ENCODE measurements around the gene DGKI. TPM values are rescaled to one million over a fixed set of nuclear protein-coding genes. Genes with fewer than 3 reads are reported as not detected.

Gene DGKI
- total RNA-seq, 2 donors from 2014 or later, result 1.5 to 4.4 TPM

- Mint-ChIP-seq H3K4me3 (no peak overlapping the region), H3K27me3 (peaks cover 2 to 21% of the 10 kb centered on the region in 2 donors), H3K4me1 (ENCODE audit: low read depth in 2 of 2) (no peaks in the 10 kb centered on the region), H3K27ac (no peak overlapping the region), H3K36me3 (no peaks in the 10 kb centered on the region), H3K9me3 (no peaks in the 10 kb centered on the region)
- ATAC-seq (no peak), DNase-seq (ENCODE audit: low spot score) (no peak)
These were observed 162.5 kb downstream of the DGKI start for GRCh38 chr7:137684316-137684715.

DNA sequence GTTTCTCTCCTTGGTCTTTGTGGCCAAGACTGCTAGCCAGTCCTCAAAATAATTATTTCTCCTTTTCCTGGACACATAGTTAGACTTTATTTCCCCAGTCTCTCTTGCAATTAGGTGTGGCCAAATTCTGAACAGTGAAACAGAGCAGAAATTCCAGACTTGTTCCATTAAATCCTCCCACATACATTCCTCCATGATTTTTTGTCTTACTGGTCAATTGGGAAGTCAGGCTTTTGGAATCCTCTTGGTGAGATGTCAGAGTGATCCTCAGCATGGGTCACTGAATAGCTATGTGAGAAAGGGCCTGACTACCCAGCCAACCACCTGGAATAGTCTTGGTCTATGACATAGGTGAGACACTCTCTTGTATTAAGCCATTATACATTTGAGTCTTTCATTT is 164.2 kb downstream of the DGKI start:
- Mint-ChIP-seq H3K27ac (no peak overlapping the region), H3K4me1 (ENCODE audit: low read depth in 2 of 2) (no peaks in the 10 kb centered on the region), H3K4me3 (no peak overlapping the region), H3K9me3 (no peaks in the 10 kb centered on the region), H3K36me3 (no peaks in the 10 kb centered on the region), H3K27me3 (peaks cover 5 to 22% of the 10 kb centered on the region in 2 donors)
- DNase-seq (ENCODE audit: low spot score) (no peak), ATAC-seq (no peak)

DNA sequence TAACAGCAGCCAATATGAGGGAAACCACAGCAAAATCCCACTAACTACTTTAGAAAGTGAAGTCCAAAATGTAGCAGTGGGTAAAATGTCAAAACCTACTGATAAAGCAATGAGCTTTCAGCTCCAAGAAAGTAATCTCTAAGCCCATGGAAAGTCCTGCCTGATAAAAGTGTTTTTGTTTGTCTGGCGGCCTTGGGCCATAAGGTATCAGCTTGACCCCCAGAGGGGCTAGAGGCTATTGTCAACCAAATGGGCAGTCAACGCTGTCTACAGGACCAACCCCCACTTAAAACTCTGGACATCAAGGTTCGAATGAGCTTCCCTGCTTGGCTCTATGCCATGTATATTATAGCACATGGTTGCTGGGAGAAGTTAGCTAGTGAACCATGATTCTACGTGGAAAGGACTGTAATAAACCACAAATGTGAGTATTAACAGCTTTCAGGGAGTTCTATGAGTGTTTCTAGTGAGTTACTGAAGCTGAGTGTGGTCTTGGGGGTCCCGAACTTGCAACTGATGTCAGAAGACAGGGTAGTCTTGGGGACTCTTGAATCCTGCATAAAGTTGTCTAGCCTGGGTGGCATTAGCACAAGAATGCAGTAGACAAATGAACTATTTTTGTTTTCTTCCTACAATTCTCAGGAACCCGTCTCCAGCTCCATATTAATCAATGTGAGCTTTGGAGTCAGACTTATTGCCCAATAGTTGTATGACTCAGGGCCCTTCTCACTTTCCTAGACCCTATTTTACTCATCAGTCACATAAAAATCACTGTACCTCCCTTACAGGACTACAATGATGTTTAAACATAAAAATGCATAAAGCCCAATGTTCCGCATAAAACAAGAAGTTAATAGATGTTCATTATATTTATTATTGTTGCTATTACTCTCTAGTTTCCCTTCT is 164.9 kb downstream of the DGKI start:
- Mint-ChIP-seq H3K4me3 (no peak overlapping the region), H3K4me1 (ENCODE audit: low read depth in 2 of 2) (no peaks in the 10 kb centered on the region), H3K27me3 (peaks cover 4 to 27% of the 10 kb centered on the region in 2 donors), H3K36me3 (no peaks in the 10 kb centered on the region), H3K9me3 (no peaks in the 10 kb centered on the region), H3K27ac (no peak overlapping the region)
- DNase-seq (ENCODE audit: low spot score), result no peak
- ATAC-seq, result no peak

GRCh38 chr7:137674551-137675409 is 172.0 kb downstream of the DGKI start:
- Mint-ChIP-seq H3K4me3 (no peak overlapping the region), H3K9me3 (no peaks in the 10 kb centered on the region), H3K4me1 (ENCODE audit: low read depth in 2 of 2) (no peaks in the 10 kb centered on the region), H3K27me3 (peaks cover 9 to 33% of the 10 kb centered on the region in 2 donors), H3K36me3 (no peaks in the 10 kb centered on the region), H3K27ac (no peak overlapping the region)
- ATAC-seq (no peak), DNase-seq (ENCODE audit: low spot score) (no peak)

DNA sequence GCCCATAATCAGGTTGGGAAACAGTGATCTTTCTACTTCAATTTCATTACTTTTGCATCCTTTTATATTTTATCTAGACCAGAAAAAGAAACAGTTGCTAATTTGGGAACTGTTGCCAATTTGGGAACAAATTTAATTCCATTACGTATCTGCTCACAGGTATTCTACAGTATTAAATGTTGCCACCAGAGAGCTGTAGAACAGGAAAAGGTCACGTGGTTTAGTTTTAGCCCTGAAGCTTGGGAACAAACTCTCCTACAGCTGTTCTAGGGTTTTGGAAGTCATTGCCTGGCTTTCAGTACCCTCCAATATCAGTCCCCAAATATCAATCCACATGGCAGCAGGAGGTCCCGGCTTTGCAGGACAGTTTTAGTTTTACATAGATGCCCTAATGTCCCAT is 172.7 kb downstream of the DGKI start:
- Mint-ChIP-seq H3K4me3 (no peak overlapping the region), H3K9me3 (no peaks in the 10 kb centered on the region), H3K36me3 (no peaks in the 10 kb centered on the region), H3K27me3 (peaks cover 9 to 33% of the 10 kb centered on the region in 2 donors), H3K27ac (no peak overlapping the region), H3K4me1 (ENCODE audit: low read depth in 2 of 2) (no peaks in the 10 kb centered on the region)
- DNase-seq (ENCODE audit: low spot score) (no peak), ATAC-seq (no peak)

GRCh38 chr7:137671920-137672319 is 174.9 kb downstream of the DGKI start:
- Mint-ChIP-seq H3K9me3 (no peaks in the 10 kb centered on the region), H3K27ac (no peak overlapping the region), H3K27me3 (peaks cover 8 to 20% of the 10 kb centered on the region in 2 donors), H3K4me3 (no peak overlapping the region), H3K4me1 (ENCODE audit: low read depth in 2 of 2) (no peaks in the 10 kb centered on the region), H3K36me3 (no peaks in the 10 kb centered on the region)
- DNase-seq (ENCODE audit: low spot score), result no peak
- ATAC-seq, result no peak

DNA sequence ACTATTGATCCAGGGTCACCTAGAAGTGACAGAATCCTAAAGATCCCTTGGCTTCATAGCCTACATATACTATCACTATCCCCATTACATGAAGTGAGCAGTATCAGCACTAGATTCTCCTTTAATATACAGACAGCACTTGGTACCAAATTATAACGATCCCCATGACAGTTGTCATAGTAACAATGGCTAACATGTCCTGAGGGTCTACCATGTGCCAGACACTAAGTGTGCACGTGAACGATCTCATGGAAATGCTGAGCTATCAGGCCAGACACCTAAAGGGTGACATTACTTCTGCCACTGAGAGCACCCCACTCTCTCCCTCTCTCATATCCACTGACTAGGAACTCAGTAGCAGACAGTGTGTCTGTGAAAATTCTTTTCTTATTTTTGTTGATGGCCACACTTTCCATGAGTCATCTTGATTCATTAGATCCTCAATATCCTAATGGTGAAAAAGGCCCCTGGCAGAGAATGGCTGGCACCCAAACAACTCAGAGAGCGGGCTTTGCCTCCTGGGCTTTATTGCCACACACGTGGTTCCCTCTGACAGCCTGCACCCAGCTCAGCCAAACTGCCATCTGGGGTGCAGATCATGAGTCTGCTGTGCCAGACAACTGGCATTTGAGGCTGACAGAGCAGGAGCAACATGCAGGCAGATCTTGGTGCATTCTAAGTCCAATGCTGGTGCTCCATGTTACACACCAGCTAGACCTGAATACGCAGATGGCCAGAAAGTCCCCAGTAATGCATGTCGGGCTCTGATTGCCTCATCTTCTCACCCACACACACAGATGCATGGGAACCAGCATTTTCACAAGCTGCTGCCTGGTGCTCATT is 176.3 kb downstream of the DGKI start:
- peaks cover 4 to 9% of the 10 kb centered on the region in 2 donors for H3K27me3 Mint-ChIP-seq
- ATAC-seq (no peak), DNase-seq (ENCODE audit: low spot score) (no peak)
- no peaks in the 10 kb centered on the region for H3K9me3 Mint-ChIP-seq
- no peak overlapping the region for H3K27ac Mint-ChIP-seq
- H3K4me3 Mint-ChIP-seq, result no peak overlapping the region
- H3K4me1 Mint-ChIP-seq (ENCODE audit: low read depth in 2 of 2), result no peaks in the 10 kb centered on the region
- no peaks in the 10 kb centered on the region for H3K36me3 Mint-ChIP-seq

DNA sequence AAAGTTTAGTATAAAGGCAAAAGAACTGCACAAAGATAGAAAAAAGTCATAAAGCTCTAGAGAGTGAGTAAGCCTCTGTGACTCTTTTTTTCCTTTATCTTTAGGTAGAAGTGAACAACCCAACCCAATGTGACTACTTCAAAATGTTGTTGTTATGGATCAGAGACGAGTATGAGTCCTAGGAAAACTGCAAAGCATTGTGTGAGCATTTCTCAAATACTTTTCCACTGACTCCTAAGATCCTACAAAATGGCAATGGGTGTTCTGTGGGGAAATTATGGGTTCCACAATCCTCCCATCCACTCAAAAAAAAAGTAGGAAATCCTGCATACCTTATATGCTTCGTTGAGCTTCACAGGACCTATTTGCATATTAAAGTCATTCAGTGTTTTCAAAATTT is 177.1 kb downstream of the DGKI start:
- no peak for ATAC-seq
- H3K27ac Mint-ChIP-seq, result no peak overlapping the region

DNA sequence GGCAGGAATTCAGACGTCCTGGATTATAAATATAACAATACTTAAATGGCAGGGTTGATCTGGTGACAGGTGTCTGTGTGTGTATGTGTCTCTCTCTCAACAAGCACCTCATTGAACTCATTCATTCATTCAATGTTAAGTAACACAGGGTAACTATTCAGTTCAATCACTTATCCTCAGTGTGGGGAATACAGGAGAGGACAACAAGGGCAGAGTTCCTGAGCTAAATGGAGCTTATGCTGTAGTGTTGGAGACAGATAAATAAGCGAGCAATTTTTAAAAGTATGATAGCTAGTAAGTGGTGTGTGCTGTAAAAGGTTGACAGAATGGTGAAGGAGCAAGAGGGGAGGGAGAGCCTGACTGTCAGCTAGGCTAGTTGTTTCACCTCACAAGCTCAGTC is 178.4 kb downstream of the DGKI start:
- no peaks in the 10 kb centered on the region for H3K4me1 Mint-ChIP-seq (ENCODE audit: low read depth in 2 of 2)
- ATAC-seq (no peak), DNase-seq (ENCODE audit: low spot score) (no peak)
- no peaks in the 10 kb centered on the region for H3K9me3 Mint-ChIP-seq
- no peak overlapping the region for H3K27ac Mint-ChIP-seq
- H3K4me3 Mint-ChIP-seq, result no peak overlapping the region
- no peaks in the 10 kb centered on the region for H3K36me3 Mint-ChIP-seq
- peaks cover 0 to 4% of the 10 kb centered on the region in 2 donors for H3K27me3 Mint-ChIP-seq

More for the DNA sequence above, 177.1 kb downstream of the DGKI start:
- Mint-ChIP-seq H3K9me3 (no peaks in the 10 kb centered on the region), H3K4me3 (no peak overlapping the region), H3K27me3 (peaks cover 4 to 5% of the 10 kb centered on the region in 2 donors), H3K36me3 (no peaks in the 10 kb centered on the region), H3K4me1 (ENCODE audit: low read depth in 2 of 2) (no peaks in the 10 kb centered on the region)
- no peak for DNase-seq (ENCODE audit: low spot score)

GRCh38 chr7:137667633-137668387 is 179.0 kb downstream of the DGKI start:
- Mint-ChIP-seq H3K4me1 (ENCODE audit: low read depth in 2 of 2) (no peaks in the 10 kb centered on the region), H3K27me3 (peaks cover 4 to 5% of the 10 kb centered on the region in 2 donors), H3K9me3 (no peaks in the 10 kb centered on the region), H3K4me3 (no peak overlapping the region), H3K36me3 (no peaks in the 10 kb centered on the region), H3K27ac (no peak overlapping the region)
- DNase-seq (ENCODE audit: low spot score) (no peak), ATAC-seq (peak in 1 of 2 donors; percentile 15)

DNA sequence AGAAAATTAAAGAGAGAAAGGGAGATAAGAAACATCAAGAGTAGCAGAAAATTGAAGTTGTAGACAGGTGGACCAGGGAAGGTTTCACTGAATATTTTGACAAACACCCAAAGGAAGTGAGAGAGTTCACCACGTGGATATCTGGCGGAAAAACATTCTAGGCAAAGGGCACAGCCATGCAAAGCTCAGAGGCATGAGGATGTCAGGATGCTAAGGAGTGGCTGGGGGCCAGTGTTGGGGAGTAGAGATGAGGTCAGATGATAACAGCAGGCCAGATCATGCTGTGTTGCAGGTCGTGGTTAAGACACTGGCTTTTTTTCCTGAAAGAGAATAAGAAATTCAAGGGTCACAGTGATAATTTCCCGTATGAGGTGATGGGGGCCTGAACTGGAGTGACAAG is 181.9 kb downstream of the DGKI start:
- H3K27ac Mint-ChIP-seq, result no peak overlapping the region
- no peaks in the 10 kb centered on the region for H3K9me3 Mint-ChIP-seq
- no peak for ATAC-seq
- no peak for DNase-seq (ENCODE audit: low spot score)
- no peaks in the 10 kb centered on the region for H3K36me3 Mint-ChIP-seq
- H3K4me3 Mint-ChIP-seq, result no peak overlapping the region
- H3K4me1 Mint-ChIP-seq (ENCODE audit: low read depth in 2 of 2), result no peaks in the 10 kb centered on the region
- H3K27me3 Mint-ChIP-seq, result peaks cover 9 to 12% of the 10 kb centered on the region in 2 donors

DNA sequence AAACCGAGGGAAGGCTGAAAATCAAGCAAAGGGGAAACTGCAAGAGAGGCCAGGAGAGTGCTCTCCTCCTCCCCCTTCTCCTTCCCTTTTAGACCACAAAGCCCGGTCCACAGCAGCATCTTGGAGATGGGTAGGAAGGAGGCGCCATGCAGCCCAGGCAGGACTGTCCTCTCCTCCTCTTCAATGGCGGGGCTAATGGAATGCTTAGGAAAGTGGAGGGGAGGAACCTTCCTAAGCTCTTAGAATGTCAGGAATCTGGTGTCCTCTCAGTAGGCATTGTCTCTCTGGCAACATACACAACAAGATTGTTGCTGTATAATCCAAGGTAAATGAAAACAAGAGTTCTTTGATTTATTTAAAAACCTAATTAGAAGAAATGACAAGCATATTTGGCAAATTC is 185.1 kb downstream of the DGKI start:
- peaks cover 12 to 24% of the 10 kb centered on the region in 2 donors for H3K27me3 Mint-ChIP-seq
- no peak overlapping the region for H3K27ac Mint-ChIP-seq
- no peaks in the 10 kb centered on the region for H3K36me3 Mint-ChIP-seq
- no peaks in the 10 kb centered on the region for H3K4me1 Mint-ChIP-seq (ENCODE audit: low read depth in 2 of 2)
- H3K9me3 Mint-ChIP-seq, result no peaks in the 10 kb centered on the region
- no peak overlapping the region for H3K4me3 Mint-ChIP-seq
- ATAC-seq (no peak), DNase-seq (ENCODE audit: low spot score) (no peak)
